Stomach (tissue), 4 donors: Measurements from ENCODE around the gene SAPCD1.

Experiments used
- POLR2AphosphoS5 ChIP-seq, 3 donors: sonication (generic); formaldehyde crosslinking; IDR thresholded peaks; one replicate each; pipeline ENCODE4 v1.6.1; 2016; ENCODE audit warnings: antibody characterized with exemption in 3 of 3
- TF ChIP-seq, protein P1 (sequence below), 7 experiments: fragments of 450-650 bp in 4 of 7; fragments of 200-600 bp in 3 of 7; sonication (generic) in 3 of 7; IDR thresholded peaks; one replicate each; pipeline ENCODE4 v1.5.1; 2016 to 2019; ENCODE audit warnings: antibody characterized with exemption in 7 of 7, control low read depth in 2 of 7, mild to moderate bottlenecking in 1 of 7

DNA sequence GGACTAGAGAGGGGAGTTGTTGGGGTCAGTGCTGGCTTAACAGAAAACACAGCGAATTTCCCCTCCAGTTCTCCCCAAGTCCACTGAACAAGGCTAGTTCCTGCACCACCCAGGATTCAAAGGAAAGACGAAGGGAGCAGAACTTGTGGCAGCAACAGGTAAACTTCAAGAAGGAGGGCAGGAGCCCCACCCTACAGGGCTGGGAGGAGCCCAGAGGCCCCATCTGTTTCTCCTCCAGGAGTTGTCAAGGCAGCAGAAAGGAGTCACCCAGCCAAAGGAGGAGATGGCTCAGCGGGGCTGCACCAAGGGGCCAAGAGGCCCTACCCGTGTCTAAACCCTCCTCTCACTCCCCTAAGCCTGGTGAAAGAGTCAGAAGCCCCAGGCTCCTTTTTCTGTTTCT lies 1.7 kb downstream of the SAPCD1 start:
- TF ChIP-seq, protein P1, sequence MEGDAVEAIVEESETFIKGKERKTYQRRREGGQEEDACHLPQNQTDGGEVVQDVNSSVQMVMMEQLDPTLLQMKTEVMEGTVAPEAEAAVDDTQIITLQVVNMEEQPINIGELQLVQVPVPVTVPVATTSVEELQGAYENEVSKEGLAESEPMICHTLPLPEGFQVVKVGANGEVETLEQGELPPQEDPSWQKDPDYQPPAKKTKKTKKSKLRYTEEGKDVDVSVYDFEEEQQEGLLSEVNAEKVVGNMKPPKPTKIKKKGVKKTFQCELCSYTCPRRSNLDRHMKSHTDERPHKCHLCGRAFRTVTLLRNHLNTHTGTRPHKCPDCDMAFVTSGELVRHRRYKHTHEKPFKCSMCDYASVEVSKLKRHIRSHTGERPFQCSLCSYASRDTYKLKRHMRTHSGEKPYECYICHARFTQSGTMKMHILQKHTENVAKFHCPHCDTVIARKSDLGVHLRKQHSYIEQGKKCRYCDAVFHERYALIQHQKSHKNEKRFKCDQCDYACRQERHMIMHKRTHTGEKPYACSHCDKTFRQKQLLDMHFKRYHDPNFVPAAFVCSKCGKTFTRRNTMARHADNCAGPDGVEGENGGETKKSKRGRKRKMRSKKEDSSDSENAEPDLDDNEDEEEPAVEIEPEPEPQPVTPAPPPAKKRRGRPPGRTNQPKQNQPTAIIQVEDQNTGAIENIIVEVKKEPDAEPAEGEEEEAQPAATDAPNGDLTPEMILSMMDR (IDR thresholded peaks at IDR 0.05) = no peak
- TF ChIP-seq POLR2AphosphoS5 (IDR thresholded peaks at IDR 0.05) = no peak
